ENCODE measurements around the gene RBM33. TPM values are rescaled to one million over a fixed set of nuclear protein-coding genes. Genes with fewer than 3 reads are reported as not detected.

Gene RBM33
- total and polyA plus RNA-seq, 10 donors: 9.7 to 109 (median 90.0) TPM

DNA sequence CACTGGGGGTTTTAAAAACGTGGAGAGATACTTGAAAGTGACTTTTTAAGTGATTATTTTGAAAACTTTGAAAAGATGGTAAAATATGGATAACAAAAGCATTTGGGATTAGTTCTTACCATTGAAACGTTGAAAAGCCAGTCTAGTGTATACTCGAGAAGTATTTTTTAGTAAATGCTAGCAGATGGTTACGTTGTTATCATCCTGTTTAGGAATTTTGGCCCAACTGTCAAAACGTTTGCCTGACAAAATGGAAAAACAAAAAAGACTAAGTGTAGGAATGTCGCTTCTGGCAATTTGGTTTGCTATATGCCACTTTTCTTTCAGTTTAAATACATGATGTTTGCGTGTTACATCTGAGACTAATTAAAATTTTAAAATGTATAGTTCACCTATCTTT, 1.2 kb downstream of the RBM33 start:
- peak overlapping the region in 3 of 8 donors; percentile 98 to 99 (median 98) for H3K27ac ChIP-seq
- 26 to 38% (median 33%) methylated on average over 7 of the region's 7 CpGs for WGBS, 5 donors
- peak overlapping the region; percentile 61 to 95 (median 92) for H3K4me3 ChIP-seq

GRCh38 chr7:155646669-155647068, 2.2 kb downstream of the RBM33 start:
- H3K36me3 ChIP-seq: peaks cover 0 to 42% (median 20%) of the 10 kb centered on the region in 6 donors
- no peak overlapping the region for H3K27ac ChIP-seq
- TF ChIP-seq POLR2A (IDR thresholded peaks at IDR 0.05) (no peak), CTCF (IDR thresholded peaks at IDR 0.05 in 8 of 11, conservative IDR thresholded peaks at IDR 0.05 in 3 of 11) (no peak), POLR2AphosphoS5 (IDR thresholded peaks at IDR 0.05) (no peak)
- no peak for DNase-seq
- WGBS, 5 donors: 87 to 90% (median 89%) methylated on average over 7 of the region's 7 CpGs
- intact Hi-C loops (cut with DNase I; ENCODE audit: low total_unique reads): no loop called here
- peaks cover 14 to 70% (median 51%) of the 10 kb centered on the region in 6 donors for H3K4me1 ChIP-seq
- H3K9me3 ChIP-seq: peaks cover 0 to 22% (median 20%) of the 10 kb centered on the region in 8 donors
- H3K4me3 ChIP-seq: peak overlapping the region in 3 of 8 donors; percentile 6 to 95 (median 7)
- no peaks in the 10 kb centered on the region for H3K27me3 ChIP-seq (replicated peaks in 1 of 7)

More for the DNA sequence above, 1.2 kb downstream of the RBM33 start:
- no peak for DNase-seq
- intact Hi-C loops (cut with DNase I; ENCODE audit: low total_unique reads): no loop called here
- H3K36me3 ChIP-seq: peaks cover 0 to 52% (median 26%) of the 10 kb centered on the region in 6 donors
- H3K4me1 ChIP-seq: peaks cover 14 to 60% (median 45%) of the 10 kb centered on the region in 6 donors
- TF ChIP-seq POLR2A (IDR thresholded peaks at IDR 0.05) (no peak), CTCF (IDR thresholded peaks at IDR 0.05 in 8 of 11, conservative IDR thresholded peaks at IDR 0.05 in 3 of 11) (no peak), POLR2AphosphoS5 (IDR thresholded peaks at IDR 0.05) (no peak)
- no peaks in the 10 kb centered on the region for H3K27me3 ChIP-seq (replicated peaks in 1 of 7)
- peaks cover 0 to 22% (median 20%) of the 10 kb centered on the region in 8 donors for H3K9me3 ChIP-seq

DNA sequence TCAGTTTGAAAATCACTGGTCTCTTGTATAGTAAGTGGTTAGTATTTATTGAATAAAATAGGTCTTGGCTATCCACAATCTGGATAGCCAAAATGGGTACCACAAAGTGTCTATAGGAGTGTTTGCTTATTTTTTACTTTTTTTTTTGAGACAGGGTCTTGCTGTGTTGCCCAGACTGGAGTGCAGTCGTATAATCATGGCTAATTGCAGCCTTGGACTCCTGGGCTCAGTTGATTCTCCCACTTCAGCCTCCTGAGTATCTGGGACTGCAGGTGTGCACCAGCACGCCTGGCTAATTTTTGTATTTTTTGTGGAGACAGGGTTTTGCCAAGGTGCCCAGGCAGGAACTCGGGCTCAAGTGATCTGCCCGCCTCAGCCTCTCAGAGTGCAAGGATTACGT, 2.8 kb downstream of the RBM33 start:
- no peak for TF ChIP-seq POLR2AphosphoS5 (IDR thresholded peaks at IDR 0.05)
- no peak for TF ChIP-seq CTCF (IDR thresholded peaks at IDR 0.05 in 8 of 11, conservative IDR thresholded peaks at IDR 0.05 in 3 of 11)
- TF ChIP-seq POLR2A (IDR thresholded peaks at IDR 0.05): no peak
- WGBS, 5 donors: 77 to 87% (median 80%) methylated on average over 5 of the region's 5 CpGs
- H3K4me3 ChIP-seq: no peak overlapping the region
- H3K36me3 ChIP-seq: peaks cover 0 to 36% (median 15%) of the 10 kb centered on the region in 6 donors
- DNase-seq: no peak
- H3K27me3 ChIP-seq (replicated peaks in 1 of 7): no peaks in the 10 kb centered on the region
- H3K9me3 ChIP-seq: peaks cover 0 to 22% (median 20%) of the 10 kb centered on the region in 8 donors
- peaks cover 14 to 76% (median 55%) of the 10 kb centered on the region in 6 donors for H3K4me1 ChIP-seq
- intact Hi-C loops (cut with DNase I; ENCODE audit: low total_unique reads): no loop called here
- no peak overlapping the region for H3K27ac ChIP-seq

GRCh38 chr7:155647734-155648133, 3.3 kb downstream of the RBM33 start:
- TF ChIP-seq POLR2A (IDR thresholded peaks at IDR 0.05) (no peak), POLR2AphosphoS5 (IDR thresholded peaks at IDR 0.05) (no peak), CTCF (IDR thresholded peaks at IDR 0.05 in 8 of 11, conservative IDR thresholded peaks at IDR 0.05 in 3 of 11) (no peak)
- 97 to 98% (median 98%) methylated on average over 2 of the region's 2 CpGs for WGBS, 5 donors
- no peak overlapping the region for H3K27ac ChIP-seq
- peaks cover 0 to 22% (median 20%) of the 10 kb centered on the region in 8 donors for H3K9me3 ChIP-seq
- peaks cover 14 to 78% (median 57%) of the 10 kb centered on the region in 6 donors for H3K4me1 ChIP-seq
- intact Hi-C loops (cut with DNase I; ENCODE audit: low total_unique reads): no loop called here
- peaks cover 0 to 33% (median 15%) of the 10 kb centered on the region in 6 donors for H3K36me3 ChIP-seq
- no peak overlapping the region for H3K4me3 ChIP-seq
- DNase-seq: no peak
- H3K27me3 ChIP-seq (replicated peaks in 1 of 7): no peaks in the 10 kb centered on the region
